Nephron progenitor cell (in vitro differentiated cells): Measurements from ENCODE around the gene UVRAG.

Source experiments
- DNase-seq: peaks from one replicate; pipeline ENCODE4 v3.0.0; 2021
- H3K27ac Mint-ChIP-seq: 2 replicates; pipeline ENCODE4 v1.8.0; 2021; ENCODE audit warnings: mild to moderate bottlenecking, moderate library complexity, mixed read lengths
- H3K27me3 Mint-ChIP-seq: 2 replicates; pipeline ENCODE4 v1.8.0; 2021; ENCODE audit warnings: mild to moderate bottlenecking, low read depth, mixed read lengths; ENCODE audit not compliant: poor library complexity
- H3K36me3 Mint-ChIP-seq: 2 replicates; pipeline ENCODE4 v1.8.0; 2021; ENCODE audit warnings: low read depth, mixed read lengths
- H3K4me1 Mint-ChIP-seq: 2 replicates; pipeline ENCODE4 v1.8.0; 2021; ENCODE audit warnings: mixed read lengths
- H3K4me3 Mint-ChIP-seq: 2 replicates; pipeline ENCODE4 v1.8.0; 2021; ENCODE audit warnings: mild to moderate bottlenecking, moderate library complexity, mixed read lengths
- H3K9me3 Mint-ChIP-seq: 2 replicates; pipeline ENCODE4 v1.8.0; 2021; ENCODE audit warnings: mild to moderate bottlenecking, moderate library complexity, mixed read lengths
- CTCF ChIP-seq: fragments of 200-600 bp; sonication (generic); IDR thresholded peaks from 2 replicates; pipeline ENCODE4 v1.5.0; 2021; ENCODE audit warnings: antibody characterized with exemption

UVRAG gene

GRCh38 chr11:75814677-75815344 lies at the start of gene UVRAG:
Gene UVRAG, plus strand, starts transcription at chr11:75815210. Its CDS starts 198 bp downstream, at chr11:75815408.
- peak within 1 kb of the TSS; percentile 98 for H3K27ac Mint-ChIP-seq
- peak within 1 kb of the TSS; percentile 92 for H3K4me3 Mint-ChIP-seq
- H3K9me3 Mint-ChIP-seq, result no peaks in the 10 kb centered on the region
- H3K4me1 Mint-ChIP-seq, result peaks cover 19% of the 10 kb centered on the region
- H3K36me3 Mint-ChIP-seq, result no peaks in the 10 kb centered on the region
- TF ChIP-seq CTCF, result no peak
- no peaks in the 10 kb centered on the region for H3K27me3 Mint-ChIP-seq
- DNase-seq, result peak; percentile 99

GRCh38 chr11:75766443-75767227 lies 48.4 kb upstream of the UVRAG start:
- Mint-ChIP-seq H3K36me3 (no peaks in the 10 kb centered on the region), H3K9me3 (peaks cover 5% of the 10 kb centered on the region), H3K27me3 (peaks cover 68% of the 10 kb centered on the region), H3K4me3 (no peak overlapping the region), H3K27ac (no peak overlapping the region), H3K4me1 (peaks cover 38% of the 10 kb centered on the region)
- DNase-seq, result no peak
- no peak for TF ChIP-seq CTCF

- peak overlapping the region; percentile 62 for H3K4me3 Mint-ChIP-seq
- H3K27ac Mint-ChIP-seq, result no peak overlapping the region
- no peak for DNase-seq
- TF ChIP-seq CTCF, result no peak
- peaks cover 38% of the 10 kb centered on the region for H3K4me1 Mint-ChIP-seq
- no peaks in the 10 kb centered on the region for H3K36me3 Mint-ChIP-seq
- peaks cover 73% of the 10 kb centered on the region for H3K27me3 Mint-ChIP-seq
- H3K9me3 Mint-ChIP-seq, result peaks cover 5% of the 10 kb centered on the region
These were observed 47.8 kb upstream of the UVRAG start for GRCh38 chr11:75767228-75767572.

- Mint-ChIP-seq H3K36me3 (no peaks in the 10 kb centered on the region), H3K4me3 (peak overlapping the region; percentile 68), H3K9me3 (peaks cover 5% of the 10 kb centered on the region), H3K27me3 (peaks cover 78% of the 10 kb centered on the region), H3K4me1 (peaks cover 37% of the 10 kb centered on the region), H3K27ac (no peak overlapping the region)
- no peak for TF ChIP-seq CTCF
- no peak for DNase-seq
These were observed 47.3 kb upstream of the UVRAG start for GRCh38 chr11:75767793-75768111.

GRCh38 chr11:75768112-75768908 lies 46.7 kb upstream of the UVRAG start, which contains the start of gene DGAT2:
Gene DGAT2, plus strand, starts transcription at chr11:75768778. Its CDS starts 214 bp downstream, at chr11:75768992.
- Mint-ChIP-seq H3K27ac (peak within 1 kb of the TSS; percentile 39), H3K4me1 (peaks cover 31% of the 10 kb centered on the region), H3K27me3 (peaks cover 79% of the 10 kb centered on the region), H3K9me3 (peaks cover 5% of the 10 kb centered on the region), H3K4me3 (peak within 1 kb of the TSS; percentile 68), H3K36me3 (no peaks in the 10 kb centered on the region)
- peak; percentile 27 for TF ChIP-seq CTCF
- DNase-seq, result peak; percentile 84
